K562 (cell line): ENCODE results near the gene SIAE. TPM values are rescaled to one million over a fixed set of nuclear protein-coding genes. Genes with fewer than 3 reads are reported as not detected.

Experiments used
- ATAC-seq: fragments of 200-7000 bp; cut with Tn5 transposase; 3 replicates; pipeline ENCODE4 v1.9.1; 2020; ENCODE audit warnings: moderate library complexity
- BruUV-seq: library from RNA; stranded (reverse); fragments of 400-500 nt; replicated peaks from 2 replicates; lab custom pipeline; 2021; lab: Mats Ljungman, UMichigan
- CTCF ChIA-PET: fragments of 300-600 bp; formaldehyde crosslinking; extraction: SDS; loops from one replicate; lab custom pipeline; 2021; ENCODE audit warnings: low intra/inter-chr PET ratio; lab: Yijun Ruan, JAX
- POLR2A ChIA-PET: fragments of 300-600, 350-650 bp; sonication (Branson Sonifier 250); formaldehyde crosslinking; extraction: SDS; loops from one replicate; lab custom pipeline; 2021; ENCODE audit warnings: antibody characterized with exemption, inconsistent platforms; lab: Yijun Ruan, JAX
- DNase-seq, 4 experiments: peaks; one replicate each; pipeline versions ENCODE4 v3.0.0 to v3.0.0-alpha.2; 2011 to 2018; ENCODE audit warnings: low spot score in 3 of 4, mixed read lengths in 3 of 4; ENCODE audit errors: extremely low read depth in 1 of 4
- FAIRE-seq: peaks from 2 replicates; lab custom pipeline; 2011; peaks lifted over from hg19 to GRCh38; lab: Jason Lieb, UNC
- H2AFZ ChIP-seq: 2 replicates; pipeline ENCODE4 v1.6.0; 2011; ENCODE audit warnings: low read depth, low read length, control low read depth, inconsistent platforms
- H3K27ac ChIP-seq: fragments of 200-600 bp; 3 replicates; pipeline ENCODE4 v1.8.0; 2011; ENCODE audit warnings: low read depth, mild to moderate bottlenecking, control low read depth, inconsistent platforms, low read length, moderate library complexity, mixed read lengths; ENCODE audit errors: extremely low read depth
- H3K27me3 ChIP-seq, 2 experiments: fragments of 300-600 bp in 1 of 2; 2 replicates in 1 of 2; 3 replicates in 1 of 2; pipeline versions ENCODE4 v1.6.0 to v1.8.0; 2011; ENCODE audit warnings: inconsistent platforms in 2 of 2, low read length in 2 of 2, mild to moderate bottlenecking in 1 of 2, mixed read lengths in 1 of 2, moderate library complexity in 1 of 2; ENCODE audit not compliant: control insufficient read depth in 2 of 2, insufficient read depth in 2 of 2
- H3K36me3 ChIP-seq: fragments of 300-600 bp; 3 replicates; pipeline ENCODE4 v1.8.0; 2011; ENCODE audit warnings: mild to moderate bottlenecking, low read length, inconsistent platforms; ENCODE audit not compliant: control insufficient read depth, insufficient read depth
- H3K4me1 ChIP-seq, 2 experiments: fragments of 200-600 bp in 1 of 2; replicated peaks in 1 of 2; 2 replicates in 1 of 2; 3 replicates in 1 of 2; pipeline versions ENCODE4 v1.5.1 to v1.8.0; 2011; ENCODE audit warnings: inconsistent platforms in 2 of 2, low read length in 2 of 2, mild to moderate bottlenecking in 1 of 2, mixed read lengths in 1 of 2, moderate library complexity in 1 of 2; ENCODE audit not compliant: control insufficient read depth in 2 of 2, insufficient read depth in 2 of 2
- H3K4me2 ChIP-seq: 2 replicates; pipeline ENCODE4 v1.6.1; 2011; ENCODE audit warnings: low read length, control low read depth, inconsistent platforms, mixed read lengths; ENCODE audit not compliant: insufficient read depth
- H3K4me3 ChIP-seq: fragments of 200-600 bp; sonication (generic), shearing (Covaris generic); 2 replicates; pipeline ENCODE4 v1.5.1; 2016; ENCODE audit warnings: control low read depth, inconsistent platforms
- H3K79me2 ChIP-seq: fragments of 200-600 bp; 3 replicates; pipeline ENCODE4 v1.8.0; 2011; ENCODE audit warnings: low read length, inconsistent platforms; ENCODE audit not compliant: control insufficient read depth, insufficient read depth
- H3K9ac ChIP-seq, 2 experiments: 2 replicates each; pipeline versions ENCODE4 v1.6.0 to v1.6.1; 2011; ENCODE audit warnings: low read depth in 2 of 2, low read length in 2 of 2, control low read depth in 1 of 2, inconsistent platforms in 1 of 2, mild to moderate bottlenecking in 1 of 2, mixed read lengths in 1 of 2; ENCODE audit not compliant: insufficient read depth in 1 of 2
- H3K9me1 ChIP-seq: one replicate; pipeline ENCODE4 v1.6.0; 2011; ENCODE audit warnings: inconsistent platforms, mild to moderate bottlenecking, low read length, moderate library complexity; ENCODE audit not compliant: control insufficient read depth, insufficient read depth
- H3K9me3 ChIP-seq: replicated peaks from 2 replicates; pipeline ENCODE4 v1.5.1; 2011; ENCODE audit warnings: low read depth, low read length, inconsistent platforms; ENCODE audit not compliant: control insufficient read depth, insufficient read depth
- H4K20me1 ChIP-seq: replicated peaks from 2 replicates; pipeline ENCODE4 v1.6.1; 2011; ENCODE audit warnings: low read length, inconsistent platforms, mixed read lengths; ENCODE audit not compliant: control insufficient read depth, insufficient read depth
- HNRNPK ChIP-seq: fragments of 200-400 bp; formaldehyde crosslinking; IDR thresholded peaks from one replicate; pipeline ENCODE4 v1.6.1; 2018; ENCODE audit warnings: mild to moderate bottlenecking, low read depth, low read length; ENCODE audit not compliant: poor library complexity, severe bottlenecking
- MEIS2 ChIP-seq: fragments of 450-650 bp; IDR thresholded peaks from 2 replicates; pipeline ENCODE4 v1.6.1; 2014; ENCODE audit warnings: mild to moderate bottlenecking; ENCODE audit not compliant: partially characterized antibody
- NBN ChIP-seq: fragments of 450-650 bp; IDR thresholded peaks from 2 replicates; pipeline ENCODE4 v1.6.1; 2016; ENCODE audit warnings: low read depth, mild to moderate bottlenecking
- NR3C1 ChIP-seq: sonication (generic); formaldehyde crosslinking; IDR thresholded peaks from 2 replicates; pipeline ENCODE4 v1.8.1; 2022; ENCODE audit warnings: missing genetic modification reagents
- POLR2H ChIP-seq: IDR thresholded peaks from 2 replicates; pipeline ENCODE4 v1.6.1; 2016; ENCODE audit warnings: missing genetic modification characterization, low read depth, mild to moderate bottlenecking, control low read depth, missing compliant biosample characterization, moderate library complexity
- SREBF2 ChIP-seq: sonication (generic); formaldehyde crosslinking; IDR thresholded peaks from 2 replicates; pipeline ENCODE4 v1.4.0; 2020; ENCODE audit warnings: mild to moderate bottlenecking, missing genetic modification reagents
- ZNF175 ChIP-seq: fragments of 200-800 bp; sonication (Bioruptor generic); IDR thresholded peaks from 2 replicates; pipeline ENCODE4 v1.6.1; 2016; ENCODE audit warnings: low read depth, mild to moderate bottlenecking, missing genetic modification characterization, missing compliant biosample characterization
- in situ Hi-C: fragments of 300-500 bp; cut with MboI; formaldehyde crosslinking; loops from 4 replicates; pipeline ENCODE4 v1.15.0; 2018; ENCODE audit warnings: inconsistent platforms, mixed read lengths
- intact Hi-C: fragments of 100-400 bp; cut with micrococcal nuclease; formaldehyde crosslinking; loops from 2 replicates; pipeline ENCODE4 v1.14.2; 2022
- polyA plus RNA-seq, 8 experiments: library from polyadenylated mRNA; depleted of rRNA in 4 of 8; stranded (reverse) in 5 of 8; unstranded in 3 of 8; fragments of >200 nt; fragmentation: Nextera tagmentation in 2 of 8; fragmentation: Illumina TruSeq in 1 of 8; extraction: Ambion mirVana in 2 of 8; extraction: Trizol in 1 of 8; gene quantifications; 2 replicates each; pipeline versions ENCODE4 v1.2.1 to v1.2.3, GENCODE V29; 2011 to 2014; ENCODE audit warnings: inconsistent platforms in 1 of 8, missing spikeins in 1 of 8
- total RNA-seq, 7 experiments: library from RNA; depleted of rRNA in 6 of 7; stranded (reverse); fragments of >200 nt in 6 of 7; fragmentation: Illumina TruSeq in 2 of 7; extraction: Trizol in 2 of 7; gene quantifications; 2 replicates each; pipeline versions ENCODE4 v1.2.1 to v1.2.3, GENCODE V29; 2011 to 2021; ENCODE audit warnings: low replicate concordance in 1 of 7
- TF ChIP-seq, protein P1 (sequence below): IDR thresholded peaks from 2 replicates; pipeline ENCODE4 v1.6.1; 2011; ENCODE audit warnings: borderline replicate concordance, low read depth, mild to moderate bottlenecking, moderate library complexity, low read length; ENCODE audit not compliant: insufficient read depth, poor library complexity, severe bottlenecking
- TF ChIP-seq, protein P2 (sequence below), 3 experiments: fragments of 200-800 bp in 1 of 3; fragments of 250-450 bp in 1 of 3; fragments of 450-650 bp in 1 of 3; sonication (Bioruptor Pico) in 1 of 3; sonication (Bioruptor generic) in 1 of 3; formaldehyde crosslinking in 1 of 3; IDR thresholded peaks; 2 replicates each; pipeline versions ENCODE4 v1.6.1 to v1.8.0; 2016 to 2022; ENCODE audit warnings: mild to moderate bottlenecking in 2 of 3, missing genetic modification characterization in 2 of 3, missing compliant biosample characterization in 1 of 3, moderate library complexity in 1 of 3

SIAE gene
- total and polyA plus RNA-seq, 9 of the 15 experiments (the other 6 are each of a cell fraction or from before 2014, with no cell fraction given), result 0.89 to 9.6 (median 3.7) TPM

DNA sequence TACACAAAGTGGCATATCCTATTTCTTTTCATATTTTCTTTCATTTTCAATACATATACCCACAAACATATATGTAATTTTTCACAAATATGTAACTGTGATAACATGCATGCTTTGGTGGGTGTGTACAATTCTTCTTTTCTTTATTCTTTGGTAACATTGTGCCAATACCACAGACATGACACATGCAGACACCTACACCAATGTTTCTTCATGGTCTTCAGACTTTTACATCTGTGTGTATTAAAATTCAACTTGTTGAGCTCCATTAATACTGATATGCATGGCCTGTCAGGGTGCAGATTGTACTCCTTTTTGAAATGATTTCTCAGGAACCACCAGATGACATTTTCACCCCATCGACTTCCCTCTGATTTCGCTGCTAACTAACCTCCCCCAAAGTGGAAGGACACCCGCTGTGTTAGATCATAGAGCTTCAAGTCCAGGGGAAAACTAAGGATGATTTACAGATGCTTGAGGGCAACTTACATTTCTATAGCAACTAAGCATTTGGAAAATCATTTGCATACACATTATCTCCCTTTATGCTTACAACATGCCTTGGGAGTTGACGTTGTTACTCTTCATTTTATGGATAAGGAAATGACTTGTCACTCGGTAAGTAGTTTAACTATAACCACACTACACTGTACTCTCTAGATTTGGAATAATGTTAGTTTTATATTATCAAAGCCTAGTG is 72.8 kb downstream of the SIAE start (continued):
- TF ChIP-seq, protein P1, sequence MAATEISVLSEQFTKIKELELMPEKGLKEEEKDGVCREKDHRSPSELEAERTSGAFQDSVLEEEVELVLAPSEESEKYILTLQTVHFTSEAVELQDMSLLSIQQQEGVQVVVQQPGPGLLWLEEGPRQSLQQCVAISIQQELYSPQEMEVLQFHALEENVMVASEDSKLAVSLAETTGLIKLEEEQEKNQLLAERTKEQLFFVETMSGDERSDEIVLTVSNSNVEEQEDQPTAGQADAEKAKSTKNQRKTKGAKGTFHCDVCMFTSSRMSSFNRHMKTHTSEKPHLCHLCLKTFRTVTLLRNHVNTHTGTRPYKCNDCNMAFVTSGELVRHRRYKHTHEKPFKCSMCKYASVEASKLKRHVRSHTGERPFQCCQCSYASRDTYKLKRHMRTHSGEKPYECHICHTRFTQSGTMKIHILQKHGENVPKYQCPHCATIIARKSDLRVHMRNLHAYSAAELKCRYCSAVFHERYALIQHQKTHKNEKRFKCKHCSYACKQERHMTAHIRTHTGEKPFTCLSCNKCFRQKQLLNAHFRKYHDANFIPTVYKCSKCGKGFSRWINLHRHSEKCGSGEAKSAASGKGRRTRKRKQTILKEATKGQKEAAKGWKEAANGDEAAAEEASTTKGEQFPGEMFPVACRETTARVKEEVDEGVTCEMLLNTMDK, result no peak
- TF ChIP-seq SREBF2 (no peak), MEIS2 (peak; percentile 19), HNRNPK (no peak), POLR2H (tag) (no peak), NR3C1 (CRISPR knock-in tag) (no peak), NBN (no peak), ZNF175 (0 out of 2 replicates have a peak, but pooled peaks have one; percentile 34)
- TF ChIP-seq, all 486 proteins: peak for 5

DNA sequence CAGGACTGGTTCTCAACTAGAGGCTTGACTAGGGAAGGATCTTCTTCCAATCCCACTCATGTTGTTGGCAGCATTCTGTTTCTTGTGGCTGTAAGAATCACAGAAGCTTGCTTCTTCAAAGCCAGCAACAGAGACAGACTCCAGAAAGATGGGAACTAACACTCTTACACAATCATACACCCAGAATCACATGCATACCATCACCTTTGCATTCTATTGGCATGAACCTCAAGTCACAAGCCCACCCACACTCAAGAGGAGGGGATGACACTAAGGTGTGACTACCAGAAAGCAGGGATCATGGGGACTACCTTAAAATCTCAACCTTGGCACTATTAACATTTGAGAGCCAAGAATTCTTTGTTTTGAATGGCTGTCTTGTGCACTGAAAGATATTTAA is 75.9 kb downstream of the SIAE start:
- POLR2A ChIA-PET, result no interaction called here
- intact Hi-C loops, result no loop called here
- H3K9me1 ChIP-seq, result no peaks in the 10 kb centered on the region
- TF ChIP-seq, protein P2, sequence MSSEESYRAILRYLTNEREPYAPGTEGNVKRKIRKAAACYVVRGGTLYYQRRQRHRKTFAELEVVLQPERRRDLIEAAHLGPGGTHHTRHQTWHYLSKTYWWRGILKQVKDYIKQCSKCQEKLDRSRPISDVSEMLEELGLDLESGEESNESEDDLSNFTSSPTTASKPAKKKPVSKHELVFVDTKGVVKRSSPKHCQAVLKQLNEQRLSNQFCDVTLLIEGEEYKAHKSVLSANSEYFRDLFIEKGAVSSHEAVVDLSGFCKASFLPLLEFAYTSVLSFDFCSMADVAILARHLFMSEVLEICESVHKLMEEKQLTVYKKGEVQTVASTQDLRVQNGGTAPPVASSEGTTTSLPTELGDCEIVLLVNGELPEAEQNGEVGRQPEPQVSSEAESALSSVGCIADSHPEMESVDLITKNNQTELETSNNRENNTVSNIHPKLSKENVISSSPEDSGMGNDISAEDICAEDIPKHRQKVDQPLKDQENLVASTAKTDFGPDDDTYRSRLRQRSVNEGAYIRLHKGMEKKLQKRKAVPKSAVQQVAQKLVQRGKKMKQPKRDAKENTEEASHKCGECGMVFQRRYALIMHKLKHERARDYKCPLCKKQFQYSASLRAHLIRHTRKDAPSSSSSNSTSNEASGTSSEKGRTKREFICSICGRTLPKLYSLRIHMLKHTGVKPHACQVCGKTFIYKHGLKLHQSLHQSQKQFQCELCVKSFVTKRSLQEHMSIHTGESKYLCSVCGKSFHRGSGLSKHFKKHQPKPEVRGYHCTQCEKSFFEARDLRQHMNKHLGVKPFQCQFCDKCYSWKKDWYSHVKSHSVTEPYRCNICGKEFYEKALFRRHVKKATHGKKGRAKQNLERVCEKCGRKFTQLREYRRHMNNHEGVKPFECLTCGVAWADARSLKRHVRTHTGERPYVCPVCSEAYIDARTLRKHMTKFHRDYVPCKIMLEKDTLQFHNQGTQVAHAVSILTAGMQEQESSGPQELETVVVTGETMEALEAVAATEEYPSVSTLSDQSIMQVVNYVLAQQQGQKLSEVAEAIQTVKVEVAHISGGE (CRISPR knock-in tag; IDR thresholded peaks at IDR 0.05), result no peak
- no peak overlapping the region for H3K4me2 ChIP-seq
- no peaks in the 10 kb centered on the region for H4K20me1 ChIP-seq
- CTCF ChIA-PET, result no interaction called here
- no peak overlapping the region for H3K9ac ChIP-seq
- no TSS peak for BruUV-seq
- H3K9me3 ChIP-seq, result no peaks in the 10 kb centered on the region
- no peak for FAIRE-seq
- H2AFZ ChIP-seq, result no peak overlapping the region
- in situ Hi-C loops, result loop anchor here (25.0 kb wide), 1 partner anchor 535 kb away; no protein-coding TSS in a partner anchor
- H3K27ac ChIP-seq, result no peak overlapping the region
- H3K27me3 ChIP-seq, result peaks cover 0 to 3% of the 10 kb centered on the region in 2 experiments; a peak in 2 of 5 replicates
- no peaks in the 10 kb centered on the region for H3K79me2 ChIP-seq
- no peak overlapping the region for H3K4me3 ChIP-seq
- no peaks in the 10 kb centered on the region; a peak in 1 of 5 replicates for H3K4me1 ChIP-seq
- H3K36me3 ChIP-seq, result no peaks in the 10 kb centered on the region
- ATAC-seq, result no peak
- DNase-seq, result no peak
